GM18907 (cell line): ENCODE measurements around the gene PDIA3.
A peak's percentile ranks its signal among the peaks of the same experiment; 100 is the strongest.
"Not testable (repeated sequence)": the region's sequence is repeated elsewhere in the genome, so short reads cannot be mapped to it uniquely, and the experiment has no call there.

Experiments
- ATAC-seq: cut with Tn5 transposase; IDR thresholded peaks from one replicate; pipeline ENCODE4 v1.9.1; 2021; ENCODE audit warnings: mild to moderate bottlenecking, moderate library complexity; ENCODE audit not compliant: unreplicated experiment

PDIA3 gene

GRCh38 chr15:43776101-43776717 lies 30.0 kb downstream of the PDIA3 start:
- peak; percentile 73 for ATAC-seq

- peak; percentile 39 for ATAC-seq
These were observed 30.6 kb downstream of the PDIA3 start, which contains the start of gene ELL3 for GRCh38 chr15:43776718-43777266. ELL3 (minus strand) TSS chr15:43776966; CDS start chr15:43776901, 65 bp downstream.

- peak; percentile 66 for ATAC-seq
These were observed 31.2 kb downstream of the PDIA3 start for GRCh38 chr15:43777267-43777914.

GRCh38 chr15:43779016-43779415 lies 32.8 kb downstream of the PDIA3 start:
- ATAC-seq, result no peak

GRCh38 chr15:43789409-43789808 lies 43.2 kb downstream of the PDIA3 start:
- no peak for ATAC-seq

- ATAC-seq, result peak; percentile 91
These were observed 45.9 kb downstream of the PDIA3 start, which contains the start of gene SERF2 for GRCh38 chr15:43791993-43792760. SERF2 (plus strand) TSS chr15:43792320; CDS start chr15:43792377, 57 bp downstream.

- ATAC-seq, result no peak
These were observed 46.7 kb downstream of the PDIA3 start for GRCh38 chr15:43792761-43793476.

- ATAC-seq, result no peak
These were observed 47.4 kb downstream of the PDIA3 start for GRCh38 chr15:43793647-43794046.

- no peak for ATAC-seq
These were observed 48.2 kb downstream of the PDIA3 start for GRCh38 chr15:43794269-43795037.

- no peak for ATAC-seq
These were observed 49.0 kb downstream of the PDIA3 start for GRCh38 chr15:43795197-43795596.

- no peak for ATAC-seq
These were observed 49.8 kb downstream of the PDIA3 start for GRCh38 chr15:43795997-43796396.

- ATAC-seq, result no peak
These were observed 50.3 kb downstream of the PDIA3 start for GRCh38 chr15:43796566-43796965.

- no peak for ATAC-seq
These were observed 53.1 kb downstream of the PDIA3 start for GRCh38 chr15:43799209-43799944.

GRCh38 chr15:43799945-43800285 lies 53.7 kb downstream of the PDIA3 start, which contains the start of gene SERINC4:
SERINC4 (minus strand) TSS chr15:43800220; CDS start chr15:43799986, 234 bp downstream.
- peak; percentile 2 for ATAC-seq

- peak; percentile 84 for ATAC-seq
These were observed 54.3 kb downstream of the PDIA3 start, which contains the start of gene HYPK for GRCh38 chr15:43800286-43801141. HYPK (plus strand) TSS chr15:43800599; CDS start chr15:43800623, 24 bp downstream.

- ATAC-seq, result not testable (repeated sequence)
These were observed 56.4 kb downstream of the PDIA3 start for GRCh38 chr15:43802676-43803075.

GRCh38 chr15:43808435-43808950 lies 62.3 kb downstream of the PDIA3 start:
- ATAC-seq, result no peak
